Measurements from ENCODE around the gene LPP. TPM values are rescaled to one million over a fixed set of nuclear protein-coding genes. Genes with fewer than 3 reads are reported as not detected.
A peak's percentile ranks its signal among the peaks of the same experiment; 100 is the strongest.

The LPP gene
- polyA plus RNA-seq, 1 donor (not counting 4 experiments of a cell fraction or from before 2014, with no cell fraction given), result 16.0 TPM

- Histone ChIP-seq H3K4me2 (ENCODE audit: control insufficient read depth, extremely low read depth, insufficient read depth, low read depth, low read length) (peak overlapping the region; percentile 74), H3K36me3 (ENCODE audit: control insufficient read depth in 2 of 2, extremely low read depth in 1 of 2, insufficient read depth in 2 of 2, low read length in 2 of 2) (no peaks in the 10 kb centered on the region), H3K9ac (ENCODE audit: control insufficient read depth, extremely low read depth, insufficient read depth, low read length) (no peak overlapping the region), H4K20me1 (ENCODE audit: control insufficient read depth, extremely low read depth, insufficient read depth, low read length) (no peaks in the 10 kb centered on the region), H3K4me1 (ENCODE audit: control insufficient read depth, extremely low read depth, insufficient read depth, low read length) (peaks cover 17% of the 10 kb centered on the region), H3K79me2 (ENCODE audit: control insufficient read depth, insufficient read depth, low read length) (no peaks in the 10 kb centered on the region), H3K27me3 (ENCODE audit: control insufficient read depth, extremely low read depth, insufficient read depth, low read length) (no peaks in the 10 kb centered on the region), H2AFZ (ENCODE audit: control insufficient read depth, low read length) (no peak overlapping the region), H3K27ac (ENCODE audit: control insufficient read depth, insufficient read depth, low read length) (peak overlapping the region; percentile 72), H3K4me3 (ENCODE audit: control insufficient read depth in 2 of 3, extremely low read depth in 1 of 3, insufficient read depth in 2 of 3, low read depth in 1 of 3, low read length in 3 of 3) (peak overlapping the region in 1 of 3 experiments; percentile 41), H3K9me3 (ENCODE audit: control insufficient read depth, low read depth, low read length) (no peaks in the 10 kb centered on the region), H3K9me1 (ENCODE audit: control insufficient read depth, extremely low read depth, insufficient read depth, low read length) (no peaks in the 10 kb centered on the region)
- FAIRE-seq (peak; percentile 20), DNase-seq (ENCODE audit: low read depth, low spot score) (peak; percentile 52)
- dilution Hi-C loops (cut with MboI; ENCODE audit: extremely low pct_ligation_motif_present, low sequenced_read_pairs), result no loop called here
- TF ChIP-seq CTCF (optimal IDR thresholded peaks at IDR 0.05 in 1 of 3, IDR thresholded peaks at IDR 0.05 in 1 of 3, conservative IDR thresholded peaks at IDR 0.05 in 1 of 3; ENCODE audit: extremely low read depth in 1 of 3, insufficient read depth in 2 of 3, low read length in 3 of 3), result no peak
- no peak for TF ChIP-seq EZH2 (IDR thresholded peaks at IDR 0.05; ENCODE audit: low read length)
Measured at GRCh38 chr3:188881954-188882641, 728.1 kb downstream of the LPP start.

- no peaks in the 10 kb centered on the region for H3K79me2 ChIP-seq (ENCODE audit: control insufficient read depth, insufficient read depth, low read length)
- no peak overlapping the region for H3K9ac ChIP-seq (ENCODE audit: control insufficient read depth, extremely low read depth, insufficient read depth, low read length)
- no peaks in the 10 kb centered on the region for H4K20me1 ChIP-seq (ENCODE audit: control insufficient read depth, extremely low read depth, insufficient read depth, low read length)
- peaks cover 17% of the 10 kb centered on the region for H3K4me1 ChIP-seq (ENCODE audit: control insufficient read depth, extremely low read depth, insufficient read depth, low read length)
- no peak for TF ChIP-seq CTCF (optimal IDR thresholded peaks at IDR 0.05 in 1 of 3, IDR thresholded peaks at IDR 0.05 in 1 of 3, conservative IDR thresholded peaks at IDR 0.05 in 1 of 3; ENCODE audit: extremely low read depth in 1 of 3, insufficient read depth in 2 of 3, low read length in 3 of 3)
- TF ChIP-seq EZH2 (IDR thresholded peaks at IDR 0.05; ENCODE audit: low read length), result no peak
- H3K4me2 ChIP-seq (ENCODE audit: control insufficient read depth, extremely low read depth, insufficient read depth, low read depth, low read length), result no peak overlapping the region
- no peaks in the 10 kb centered on the region for H3K27me3 ChIP-seq (ENCODE audit: control insufficient read depth, extremely low read depth, insufficient read depth, low read length)
- no peak for FAIRE-seq
- no peaks in the 10 kb centered on the region for H3K9me3 ChIP-seq (ENCODE audit: control insufficient read depth, low read depth, low read length)
- DNase-seq (ENCODE audit: low read depth, low spot score), result no peak
- dilution Hi-C loops (cut with MboI; ENCODE audit: extremely low pct_ligation_motif_present, low sequenced_read_pairs), result no loop called here
- H3K36me3 ChIP-seq (ENCODE audit: control insufficient read depth in 2 of 2, extremely low read depth in 1 of 2, insufficient read depth in 2 of 2, low read length in 2 of 2), result no peaks in the 10 kb centered on the region
- H2AFZ ChIP-seq (ENCODE audit: control insufficient read depth, low read length), result no peak overlapping the region
- H3K4me3 ChIP-seq (ENCODE audit: control insufficient read depth in 2 of 3, extremely low read depth in 1 of 3, insufficient read depth in 2 of 3, low read depth in 1 of 3, low read length in 3 of 3), result no peak overlapping the region
- no peak overlapping the region for H3K27ac ChIP-seq (ENCODE audit: control insufficient read depth, insufficient read depth, low read length)
- no peaks in the 10 kb centered on the region for H3K9me1 ChIP-seq (ENCODE audit: control insufficient read depth, extremely low read depth, insufficient read depth, low read length)
Measured at GRCh38 chr3:188884299-188885043, 730.5 kb downstream of the LPP start.

Measured in keratinocyte (primary cell).